AG09309 (cell line): ENCODE measurements around the gene PTPRT.

Source experiments
- DNase-seq: peaks from one replicate; pipeline ENCODE4 v3.0.0-alpha.2; 2010; ENCODE audit warnings: low read depth
- H3K4me3 ChIP-seq: 2 replicates; pipeline ENCODE4 v1.5.1; 2011; ENCODE audit warnings: mild to moderate bottlenecking, low read depth, low read length, moderate library complexity; ENCODE audit not compliant: control insufficient read depth
- CTCF ChIP-seq: IDR thresholded peaks from 2 replicates; pipeline ENCODE4 v1.5.1; 2011; ENCODE audit warnings: mild to moderate bottlenecking, low read depth, low read length, inconsistent platforms; ENCODE audit not compliant: insufficient read depth, control insufficient read depth; ENCODE audit errors: missing control alignments

Gene PTPRT

GRCh38 chr20:42484790-42485375, 704.8 kb downstream of the PTPRT start:
- TF ChIP-seq CTCF = no peak
- no peak overlapping the region for H3K4me3 ChIP-seq
- DNase-seq = no peak

GRCh38 chr20:42484335-42484734, 705.4 kb downstream of the PTPRT start:
- no peak overlapping the region for H3K4me3 ChIP-seq
- no peak for TF ChIP-seq CTCF
- no peak for DNase-seq

- DNase-seq = no peak
- TF ChIP-seq CTCF = no peak
- H3K4me3 ChIP-seq = no peak overlapping the region
These were observed 705.9 kb downstream of the PTPRT start for GRCh38 chr20:42483730-42484303.

- no peak overlapping the region for H3K4me3 ChIP-seq
- no peak for DNase-seq
- no peak for TF ChIP-seq CTCF
These were observed 706.9 kb downstream of the PTPRT start for GRCh38 chr20:42482808-42483207.

GRCh38 chr20:42475773-42476172, 713.9 kb downstream of the PTPRT start:
- no peak for DNase-seq
- no peak for TF ChIP-seq CTCF
- no peak overlapping the region for H3K4me3 ChIP-seq

GRCh38 chr20:42474646-42475045, 715.1 kb downstream of the PTPRT start:
- no peak for TF ChIP-seq CTCF
- no peak for DNase-seq
- H3K4me3 ChIP-seq = no peak overlapping the region

- no peak for TF ChIP-seq CTCF
- DNase-seq = no peak
- no peak overlapping the region for H3K4me3 ChIP-seq
These were observed 717.5 kb downstream of the PTPRT start for GRCh38 chr20:42472198-42472597.
